Measurements from ENCODE around the gene ATP9A.

Gene ATP9A

GRCh38 chr20:51635680-51636079 is 132.5 kb downstream of the ATP9A start:
- no peak for FAIRE-seq
- no peak for DNase-seq (ENCODE audit: insufficient read length, low spot score)

GRCh38 chr20:51634877-51635276 is 133.3 kb downstream of the ATP9A start:
- FAIRE-seq, result peak; percentile 72
- DNase-seq (ENCODE audit: insufficient read length, low spot score), result no peak

DNA sequence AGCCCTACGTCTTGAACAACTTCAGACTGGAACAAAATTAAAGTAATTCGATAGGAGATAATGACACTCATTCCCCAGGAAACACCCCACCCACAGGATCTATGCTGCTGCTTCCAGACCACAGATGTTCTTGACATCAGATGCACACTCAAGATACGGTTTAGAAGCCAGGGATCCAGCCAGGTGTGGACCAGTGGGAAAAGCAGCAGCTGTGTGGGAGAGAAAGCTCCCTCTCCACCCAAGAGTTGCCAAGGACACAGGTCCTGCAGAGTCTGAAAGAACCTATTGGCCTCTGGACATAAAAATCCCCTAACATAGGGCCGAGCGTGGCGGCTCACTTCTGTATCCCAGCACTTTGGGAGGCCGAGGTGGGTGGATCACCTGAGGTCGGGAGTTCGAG is 133.9 kb downstream of the ATP9A start:
- FAIRE-seq (no peak), DNase-seq (ENCODE audit: insufficient read length, low spot score) (no peak)

DNA sequence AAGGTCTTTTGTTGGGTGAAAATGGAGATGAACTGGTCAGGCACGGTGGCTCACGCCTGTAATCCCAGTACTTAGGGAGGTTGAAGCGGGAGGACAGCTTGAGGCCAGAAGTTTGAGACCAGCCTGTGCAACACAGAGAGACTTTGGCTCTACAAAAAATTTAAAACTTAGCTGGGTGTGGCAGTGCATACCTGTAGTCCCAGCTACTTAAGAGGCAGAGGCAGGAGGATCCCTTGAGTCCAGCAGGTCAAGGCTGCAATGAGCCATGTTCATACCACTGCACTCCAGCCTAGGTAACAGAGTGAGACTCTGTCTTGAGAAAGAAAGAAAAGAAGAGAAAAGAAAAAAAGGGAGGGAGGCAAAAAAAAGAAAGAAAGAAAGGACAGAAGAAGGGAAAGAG is 134.8 kb downstream of the ATP9A start:
- no peak for DNase-seq (ENCODE audit: insufficient read length, low spot score)
- no peak for FAIRE-seq

DNA sequence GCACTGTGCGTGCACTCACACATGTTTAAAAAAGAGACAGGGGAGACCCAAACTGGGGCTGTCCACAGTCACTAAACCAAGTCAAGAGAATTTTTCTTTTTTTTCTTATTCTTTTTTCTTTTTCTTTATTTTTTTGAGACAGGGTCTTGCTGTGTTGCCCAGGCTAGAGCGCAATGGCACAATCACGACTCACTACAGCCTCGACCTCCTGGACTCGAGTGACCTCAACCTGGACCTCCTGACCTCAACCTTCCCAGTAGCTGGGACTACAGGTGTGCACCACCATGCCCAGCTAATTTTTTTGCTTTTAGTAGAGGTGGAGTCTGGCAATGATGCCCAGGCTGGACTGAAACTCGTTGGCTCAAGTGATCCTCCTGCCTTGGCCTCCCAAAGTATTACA is 136.2 kb downstream of the ATP9A start:
- no peak for DNase-seq (ENCODE audit: insufficient read length, low spot score)
- FAIRE-seq, result peak; percentile 49

GRCh38 chr20:51631011-51631950 is 136.9 kb downstream of the ATP9A start:
- peak; percentile 97 for FAIRE-seq
- peak; percentile 100 for DNase-seq (ENCODE audit: insufficient read length, low spot score)

DNA sequence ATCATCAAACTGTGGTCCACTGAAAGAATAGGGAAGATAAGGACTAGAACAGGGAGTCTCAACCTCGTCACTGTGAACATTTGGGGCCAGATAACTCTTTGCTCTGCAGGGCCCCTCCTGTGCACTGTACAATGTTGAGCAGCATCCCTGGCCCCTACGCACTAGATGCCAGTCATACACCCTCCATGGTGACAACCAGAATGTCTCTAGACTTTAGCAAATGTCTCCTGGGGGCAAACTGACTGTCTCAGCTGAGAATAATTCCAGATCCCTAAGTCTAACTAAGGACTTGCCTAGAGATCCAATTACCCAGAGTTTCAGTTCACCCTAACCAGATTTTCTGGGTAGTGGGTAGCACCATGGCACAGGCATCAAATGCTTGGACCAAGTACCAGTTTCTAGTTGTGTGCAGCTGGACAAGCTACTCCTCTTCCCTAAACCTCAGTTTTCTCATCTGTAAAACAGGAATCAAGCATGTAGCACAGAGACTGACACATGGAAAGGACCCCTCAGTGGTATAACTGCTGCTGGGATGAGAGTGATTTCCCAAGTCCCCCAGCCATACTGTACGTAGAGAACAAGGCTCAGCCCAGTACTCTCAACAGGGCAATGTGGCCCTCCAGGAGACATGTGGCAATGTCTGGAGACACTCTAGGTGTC is 138.7 kb downstream of the ATP9A start:
- DNase-seq (ENCODE audit: insufficient read length, low spot score) (no peak), FAIRE-seq (no peak)

- DNase-seq (ENCODE audit: insufficient read length, low spot score) (no peak), FAIRE-seq (peak; percentile 79)
Observed at GRCh38 chr20:51628533-51629398, 139.4 kb downstream of the ATP9A start.

- FAIRE-seq, result no peak
- no peak for DNase-seq (ENCODE audit: insufficient read length, low spot score)
Observed at GRCh38 chr20:51627586-51627985, 140.6 kb downstream of the ATP9A start.

DNA sequence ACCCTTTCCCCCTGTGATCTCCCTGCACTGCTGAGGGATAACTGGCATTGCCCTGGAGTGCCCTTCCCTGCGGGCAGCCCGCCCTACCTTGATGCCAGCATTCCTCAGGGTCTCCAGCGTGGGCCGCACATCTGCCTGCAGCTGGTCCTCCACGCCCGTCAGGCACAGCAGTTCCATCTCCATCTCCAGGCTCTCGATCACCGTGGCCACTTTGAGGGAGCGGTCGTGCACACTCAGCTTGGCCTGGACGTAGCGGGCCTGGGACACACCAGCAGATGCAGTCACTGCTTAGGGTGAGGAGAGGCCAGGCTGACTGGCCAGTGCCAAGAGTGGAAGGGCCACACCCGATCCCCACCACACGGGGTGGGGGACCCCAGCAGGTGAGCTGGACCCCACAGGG is 143.1 kb downstream of the ATP9A start:
- peak; percentile 78 for FAIRE-seq
- no peak for DNase-seq (ENCODE audit: insufficient read length, low spot score)

- peak; percentile 95 for FAIRE-seq
- peak; percentile 92 for DNase-seq (ENCODE audit: insufficient read length, low spot score)
Observed at GRCh38 chr20:51624157-51624731, 143.9 kb downstream of the ATP9A start.

- DNase-seq (ENCODE audit: insufficient read length, low spot score) (no peak), FAIRE-seq (no peak)
Observed at GRCh38 chr20:51623255-51623654, 144.9 kb downstream of the ATP9A start.

DNA sequence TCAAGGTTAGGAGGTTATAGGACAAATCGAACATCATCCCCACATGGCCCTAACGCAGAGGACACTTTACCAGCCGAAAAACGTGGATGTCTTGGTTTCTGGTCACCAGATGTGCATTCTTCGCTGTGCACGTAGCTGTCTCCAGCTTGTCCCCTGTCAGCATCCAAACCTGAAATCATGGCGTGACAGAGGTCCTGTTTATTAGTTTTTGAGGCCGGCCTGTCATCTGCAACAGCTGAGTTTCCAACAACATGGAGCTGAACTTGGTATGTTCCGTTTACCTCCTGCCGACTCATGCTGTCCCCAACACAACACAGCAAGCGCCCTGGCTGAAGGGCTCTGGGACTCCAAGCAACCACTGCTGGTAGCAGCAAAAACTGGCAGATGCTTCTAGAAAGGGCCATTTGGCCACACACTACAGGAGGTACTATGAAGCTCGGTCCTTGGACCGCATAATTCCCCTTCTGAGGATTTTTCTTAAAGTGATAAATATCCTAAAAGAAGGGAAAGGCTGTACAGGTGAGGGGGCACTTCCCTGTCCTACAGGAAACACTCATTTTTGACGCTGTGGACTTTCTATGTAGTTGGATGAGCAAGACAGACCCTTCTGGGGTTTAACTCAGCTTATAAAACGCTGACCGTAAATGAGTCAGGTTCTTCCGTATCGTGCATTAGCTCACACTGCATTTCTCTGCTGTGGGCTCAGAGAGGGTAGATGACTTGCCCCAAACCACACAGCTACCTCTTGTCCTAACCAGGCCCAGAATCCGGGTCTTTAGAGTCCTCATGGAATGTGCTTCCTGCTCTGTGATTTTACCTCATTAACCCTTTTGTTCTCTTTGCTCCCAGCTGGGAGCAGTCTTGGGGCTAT is 146.0 kb downstream of the ATP9A start:
- no peak for DNase-seq (ENCODE audit: insufficient read length, low spot score)
- peak; percentile 86 for FAIRE-seq

- FAIRE-seq (no peak), DNase-seq (ENCODE audit: insufficient read length, low spot score) (no peak)
Observed at GRCh38 chr20:51620432-51620831, 147.8 kb downstream of the ATP9A start.

DNA sequence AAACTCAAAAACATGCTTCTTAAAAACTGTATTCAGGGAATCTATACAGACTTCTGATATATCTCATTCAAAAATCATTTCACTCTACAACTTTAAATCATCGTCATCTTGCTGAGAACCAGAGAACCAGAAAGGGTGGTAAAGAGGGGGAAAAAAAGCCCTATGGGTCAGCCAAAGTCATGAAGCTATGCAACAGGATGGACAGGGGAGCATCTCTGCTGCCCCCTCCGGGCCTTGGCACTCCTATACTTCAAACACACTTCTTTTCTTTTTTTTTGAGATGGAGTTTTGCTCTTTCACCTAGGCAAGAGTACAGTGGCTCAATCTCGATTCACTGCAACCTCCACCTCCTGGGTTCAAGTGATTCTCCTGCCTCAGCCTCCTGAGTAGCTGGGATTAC is 152.1 kb downstream of the ATP9A start:
- FAIRE-seq, result no peak

DNA sequence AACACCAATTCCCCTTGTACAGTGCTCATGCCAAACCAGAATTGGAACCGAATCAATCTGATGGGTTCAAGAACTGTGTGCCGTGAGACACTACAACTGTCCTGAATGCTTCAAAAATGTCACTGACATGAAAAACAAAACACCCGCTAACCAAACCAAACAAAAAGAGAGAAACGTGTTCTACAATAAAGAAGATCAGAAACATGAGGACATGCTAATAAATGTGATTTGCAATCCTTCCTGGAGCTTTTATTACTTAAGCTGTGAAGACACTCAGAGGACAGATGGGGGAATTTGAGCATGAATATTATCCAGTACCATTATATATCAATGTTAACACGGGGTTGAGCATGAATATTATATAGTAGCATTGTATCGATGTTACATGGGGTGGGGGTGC is 153.5 kb downstream of the ATP9A start:
- peak; percentile 94 for FAIRE-seq
- no peak for DNase-seq (ENCODE audit: insufficient read length, low spot score)

More for the DNA sequence above, 152.1 kb downstream of the ATP9A start:
- DNase-seq (ENCODE audit: insufficient read length, low spot score), result no peak

GRCh38 chr20:51613580-51613979 is 154.6 kb downstream of the ATP9A start:
- DNase-seq (ENCODE audit: insufficient read length, low spot score) (no peak), FAIRE-seq (peak; percentile 68)

DNA sequence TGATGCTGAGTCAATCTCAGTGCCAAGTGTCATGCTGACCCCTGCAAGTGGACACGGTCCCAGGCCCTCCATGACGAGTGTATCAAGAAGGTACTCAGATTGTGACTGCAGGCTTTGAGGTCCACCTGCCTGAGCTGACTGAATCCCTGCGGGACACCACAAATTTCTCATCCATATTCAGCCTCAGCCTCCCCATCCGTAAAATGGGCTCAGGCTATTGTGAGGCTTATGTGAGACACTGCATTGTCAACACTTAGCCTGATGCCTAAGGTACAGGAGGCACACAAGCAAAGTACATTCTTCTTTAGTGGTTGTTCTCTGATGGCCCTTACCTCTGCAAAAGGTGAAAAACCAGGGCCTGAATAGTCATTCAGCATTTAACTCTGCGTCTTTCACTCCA is 155.3 kb downstream of the ATP9A start:
- no peak for DNase-seq (ENCODE audit: insufficient read length, low spot score)
- peak; percentile 55 for FAIRE-seq

DNA sequence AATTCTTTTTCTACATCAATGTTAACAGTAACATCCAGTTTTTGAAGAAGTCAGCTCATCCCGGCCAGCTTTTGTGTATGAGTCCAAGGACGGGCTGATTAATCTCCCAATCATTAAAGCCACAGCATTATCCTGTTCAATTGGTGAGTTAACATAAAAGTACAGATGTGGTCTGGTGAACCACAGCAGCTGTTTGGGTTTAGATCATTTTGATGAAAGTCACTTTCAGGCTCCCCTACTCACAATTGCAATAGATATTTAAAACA is 156.6 kb downstream of the ATP9A start:
- DNase-seq (ENCODE audit: insufficient read length, low spot score), result no peak
- FAIRE-seq, result no peak
